Measurements from ENCODE around the gene PTPRJ. TPM values are rescaled to one million over a fixed set of nuclear protein-coding genes. Genes with fewer than 3 reads are reported as not detected.

Gene PTPRJ
- polyA plus RNA-seq, 1 donor (not counting 4 experiments of a cell fraction or from before 2014, with no cell fraction given): 0.84 TPM

DNA sequence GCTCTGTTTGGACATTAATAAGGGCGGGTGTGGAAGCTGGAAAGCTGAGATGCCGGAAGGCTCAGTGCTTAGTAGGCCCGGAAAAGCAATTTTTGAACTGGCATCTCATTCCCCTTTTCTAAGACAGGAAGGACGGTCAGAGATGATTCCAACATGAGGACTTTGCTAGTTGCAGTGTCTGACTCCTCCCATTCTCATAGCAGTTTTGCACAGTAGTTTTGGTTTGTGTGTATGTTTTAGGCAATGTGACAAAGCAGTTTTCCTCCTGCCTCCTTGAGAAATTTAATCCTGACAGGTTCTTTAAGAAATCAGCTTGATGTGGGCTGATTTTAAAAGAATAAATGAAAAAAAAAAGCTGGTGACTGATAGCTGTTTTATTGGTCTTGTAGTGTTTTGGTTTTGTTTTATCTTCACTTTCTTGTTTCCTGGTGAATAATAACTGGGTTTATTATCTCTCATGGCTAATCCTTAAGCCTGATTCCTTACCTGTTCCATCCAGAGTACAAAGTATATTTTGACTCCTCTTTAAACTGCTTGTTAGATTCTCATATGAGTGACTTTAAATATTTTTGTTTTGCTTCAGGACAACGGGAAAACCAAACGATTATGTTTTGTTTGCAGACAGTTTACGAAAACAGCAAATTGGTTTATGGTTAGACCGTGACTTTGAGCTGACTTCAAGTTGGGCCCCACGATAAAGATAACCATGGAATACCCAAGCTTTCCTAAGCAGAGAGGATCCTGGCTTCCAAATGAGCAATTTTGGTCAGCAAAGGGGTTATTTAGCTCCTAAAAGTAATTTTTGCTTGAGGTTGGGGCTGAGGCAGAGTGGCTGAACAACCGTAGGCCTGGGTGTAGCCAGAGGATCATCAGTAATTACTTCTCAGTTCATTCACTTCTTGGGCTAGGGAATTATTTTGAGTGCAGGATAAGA is 3.4 kb downstream of the PTPRJ start:
- Histone ChIP-seq H3K9me3 (ENCODE audit: control insufficient read depth, low read depth, low read length) (no peaks in the 10 kb centered on the region), H3K4me1 (ENCODE audit: control insufficient read depth, extremely low read depth, insufficient read depth, low read length) (no peaks in the 10 kb centered on the region), H4K20me1 (ENCODE audit: control insufficient read depth, extremely low read depth, insufficient read depth, low read length) (no peaks in the 10 kb centered on the region), H3K27ac (ENCODE audit: control insufficient read depth, insufficient read depth, low read length) (no peak overlapping the region), H3K9ac (ENCODE audit: control insufficient read depth, extremely low read depth, insufficient read depth, low read length) (no peak overlapping the region), H3K36me3 (ENCODE audit: control insufficient read depth in 2 of 2, extremely low read depth in 1 of 2, insufficient read depth in 2 of 2, low read length in 2 of 2) (no peaks in the 10 kb centered on the region), H3K4me2 (ENCODE audit: control insufficient read depth, extremely low read depth, insufficient read depth, low read depth, low read length) (no peak overlapping the region), H3K4me3 (ENCODE audit: control insufficient read depth in 2 of 3, extremely low read depth in 1 of 3, insufficient read depth in 2 of 3, low read depth in 1 of 3, low read length in 3 of 3) (no peak overlapping the region), H3K9me1 (ENCODE audit: control insufficient read depth, extremely low read depth, insufficient read depth, low read length) (no peaks in the 10 kb centered on the region), H3K27me3 (ENCODE audit: control insufficient read depth, extremely low read depth, insufficient read depth, low read length) (peaks cover 4% of the 10 kb centered on the region), H3K79me2 (ENCODE audit: control insufficient read depth, insufficient read depth, low read length) (no peaks in the 10 kb centered on the region), H2AFZ (ENCODE audit: control insufficient read depth, low read length) (no peak overlapping the region)
- dilution Hi-C loops (cut with MboI; ENCODE audit: extremely low pct_ligation_motif_present, low sequenced_read_pairs): no loop called here
- no peak for FAIRE-seq
- no peak for TF ChIP-seq EZH2 (IDR thresholded peaks at IDR 0.05; ENCODE audit: low read length)
- TF ChIP-seq, protein P1, sequence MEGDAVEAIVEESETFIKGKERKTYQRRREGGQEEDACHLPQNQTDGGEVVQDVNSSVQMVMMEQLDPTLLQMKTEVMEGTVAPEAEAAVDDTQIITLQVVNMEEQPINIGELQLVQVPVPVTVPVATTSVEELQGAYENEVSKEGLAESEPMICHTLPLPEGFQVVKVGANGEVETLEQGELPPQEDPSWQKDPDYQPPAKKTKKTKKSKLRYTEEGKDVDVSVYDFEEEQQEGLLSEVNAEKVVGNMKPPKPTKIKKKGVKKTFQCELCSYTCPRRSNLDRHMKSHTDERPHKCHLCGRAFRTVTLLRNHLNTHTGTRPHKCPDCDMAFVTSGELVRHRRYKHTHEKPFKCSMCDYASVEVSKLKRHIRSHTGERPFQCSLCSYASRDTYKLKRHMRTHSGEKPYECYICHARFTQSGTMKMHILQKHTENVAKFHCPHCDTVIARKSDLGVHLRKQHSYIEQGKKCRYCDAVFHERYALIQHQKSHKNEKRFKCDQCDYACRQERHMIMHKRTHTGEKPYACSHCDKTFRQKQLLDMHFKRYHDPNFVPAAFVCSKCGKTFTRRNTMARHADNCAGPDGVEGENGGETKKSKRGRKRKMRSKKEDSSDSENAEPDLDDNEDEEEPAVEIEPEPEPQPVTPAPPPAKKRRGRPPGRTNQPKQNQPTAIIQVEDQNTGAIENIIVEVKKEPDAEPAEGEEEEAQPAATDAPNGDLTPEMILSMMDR (optimal IDR thresholded peaks at IDR 0.05 in 1 of 3, IDR thresholded peaks at IDR 0.05 in 1 of 3, conservative IDR thresholded peaks at IDR 0.05 in 1 of 3; ENCODE audit: extremely low read depth in 1 of 3, insufficient read depth in 2 of 3, low read length in 3 of 3): no peak
- no peak for DNase-seq (ENCODE audit: low read depth, low spot score)

DNA sequence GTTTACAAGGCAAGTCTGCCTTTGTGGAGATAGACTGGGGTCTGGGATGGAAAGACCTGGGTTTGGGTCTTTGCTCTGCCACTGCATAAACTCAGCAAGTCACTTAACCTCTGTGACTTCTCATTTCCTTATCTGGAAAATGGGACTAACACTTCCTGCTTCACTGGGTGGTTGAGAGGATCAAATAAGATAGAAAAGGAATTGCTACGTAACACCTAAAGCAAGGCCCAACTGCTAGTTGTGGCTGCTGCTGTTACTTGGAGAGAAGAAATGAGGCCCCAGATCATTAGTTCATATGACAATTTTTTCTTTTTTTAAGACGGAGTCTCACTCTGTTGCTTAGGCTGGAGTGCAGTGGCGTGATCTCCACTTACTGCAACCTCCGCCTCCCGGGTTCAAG is 5.9 kb downstream of the PTPRJ start:
- H3K36me3 ChIP-seq (ENCODE audit: control insufficient read depth in 2 of 2, extremely low read depth in 1 of 2, insufficient read depth in 2 of 2, low read length in 2 of 2): no peaks in the 10 kb centered on the region
- dilution Hi-C loops (cut with MboI; ENCODE audit: extremely low pct_ligation_motif_present, low sequenced_read_pairs): no loop called here
- TF ChIP-seq, protein P1 (optimal IDR thresholded peaks at IDR 0.05 in 1 of 3, IDR thresholded peaks at IDR 0.05 in 1 of 3, conservative IDR thresholded peaks at IDR 0.05 in 1 of 3; ENCODE audit: extremely low read depth in 1 of 3, insufficient read depth in 2 of 3, low read length in 3 of 3): no peak
- no peak for TF ChIP-seq EZH2 (IDR thresholded peaks at IDR 0.05; ENCODE audit: low read length)

More for the DNA sequence above, 5.9 kb downstream of the PTPRJ start:
- no peak overlapping the region for H3K4me2 ChIP-seq (ENCODE audit: control insufficient read depth, extremely low read depth, insufficient read depth, low read depth, low read length)
- peaks cover 4% of the 10 kb centered on the region for H3K4me1 ChIP-seq (ENCODE audit: control insufficient read depth, extremely low read depth, insufficient read depth, low read length)
- H3K4me3 ChIP-seq (ENCODE audit: control insufficient read depth in 2 of 3, extremely low read depth in 1 of 3, insufficient read depth in 2 of 3, low read depth in 1 of 3, low read length in 3 of 3): no peak overlapping the region
- H4K20me1 ChIP-seq (ENCODE audit: control insufficient read depth, extremely low read depth, insufficient read depth, low read length): no peaks in the 10 kb centered on the region
- H3K9me3 ChIP-seq (ENCODE audit: control insufficient read depth, low read depth, low read length): no peaks in the 10 kb centered on the region
- DNase-seq (ENCODE audit: low read depth, low spot score) (no peak), FAIRE-seq (no peak)
- H3K27me3 ChIP-seq (ENCODE audit: control insufficient read depth, extremely low read depth, insufficient read depth, low read length): no peaks in the 10 kb centered on the region
- no peak overlapping the region for H3K9ac ChIP-seq (ENCODE audit: control insufficient read depth, extremely low read depth, insufficient read depth, low read length)
- no peaks in the 10 kb centered on the region for H3K79me2 ChIP-seq (ENCODE audit: control insufficient read depth, insufficient read depth, low read length)
- H3K27ac ChIP-seq (ENCODE audit: control insufficient read depth, insufficient read depth, low read length): no peak overlapping the region
- no peak overlapping the region for H2AFZ ChIP-seq (ENCODE audit: control insufficient read depth, low read length)
- no peaks in the 10 kb centered on the region for H3K9me1 ChIP-seq (ENCODE audit: control insufficient read depth, extremely low read depth, insufficient read depth, low read length)
